ENCODE measurements around the gene WNT2B. TPM values are rescaled to one million over a fixed set of nuclear protein-coding genes. Genes with fewer than 3 reads are reported as not detected.
A peak's percentile ranks its signal among the peaks of the same experiment; 100 is the strongest.

WNT2B gene
- total and polyA plus RNA-seq, 10 of the 15 experiments (the other 5 are each of a cell fraction or from before 2014, with no cell fraction given), result 0.02 to 1.1 (median 0.14) TPM

DNA sequence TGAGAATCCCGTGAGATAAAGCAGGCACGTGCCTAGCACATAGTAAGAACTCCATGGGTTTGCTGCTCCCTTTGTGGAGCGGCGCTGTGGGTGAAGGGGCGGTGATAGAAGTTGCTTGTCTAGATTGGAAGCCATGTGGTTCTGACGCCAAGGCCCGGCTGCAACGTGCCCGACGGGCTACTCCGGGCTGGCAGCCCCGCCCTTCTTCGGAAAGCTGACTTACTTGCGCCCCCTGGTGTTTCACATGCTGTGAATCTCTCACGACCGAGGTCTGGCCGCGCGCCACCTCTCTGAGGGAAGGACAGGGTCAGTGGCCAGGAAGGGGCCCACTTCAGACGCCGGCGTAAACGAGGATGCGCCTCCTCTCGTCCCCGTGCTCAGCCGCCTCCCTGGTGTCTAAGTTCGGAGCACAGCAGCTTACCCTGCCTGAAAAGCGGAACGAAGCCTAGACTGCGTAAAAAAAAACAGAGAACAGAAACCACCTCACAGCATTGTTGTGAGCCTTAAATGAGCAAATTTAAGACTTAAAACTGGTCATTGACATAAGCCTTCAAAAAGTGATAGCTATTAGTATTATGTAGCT is 42.6 kb upstream of the WNT2B start (continued):
- TF ChIP-seq, protein P1, sequence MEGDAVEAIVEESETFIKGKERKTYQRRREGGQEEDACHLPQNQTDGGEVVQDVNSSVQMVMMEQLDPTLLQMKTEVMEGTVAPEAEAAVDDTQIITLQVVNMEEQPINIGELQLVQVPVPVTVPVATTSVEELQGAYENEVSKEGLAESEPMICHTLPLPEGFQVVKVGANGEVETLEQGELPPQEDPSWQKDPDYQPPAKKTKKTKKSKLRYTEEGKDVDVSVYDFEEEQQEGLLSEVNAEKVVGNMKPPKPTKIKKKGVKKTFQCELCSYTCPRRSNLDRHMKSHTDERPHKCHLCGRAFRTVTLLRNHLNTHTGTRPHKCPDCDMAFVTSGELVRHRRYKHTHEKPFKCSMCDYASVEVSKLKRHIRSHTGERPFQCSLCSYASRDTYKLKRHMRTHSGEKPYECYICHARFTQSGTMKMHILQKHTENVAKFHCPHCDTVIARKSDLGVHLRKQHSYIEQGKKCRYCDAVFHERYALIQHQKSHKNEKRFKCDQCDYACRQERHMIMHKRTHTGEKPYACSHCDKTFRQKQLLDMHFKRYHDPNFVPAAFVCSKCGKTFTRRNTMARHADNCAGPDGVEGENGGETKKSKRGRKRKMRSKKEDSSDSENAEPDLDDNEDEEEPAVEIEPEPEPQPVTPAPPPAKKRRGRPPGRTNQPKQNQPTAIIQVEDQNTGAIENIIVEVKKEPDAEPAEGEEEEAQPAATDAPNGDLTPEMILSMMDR (IDR thresholded peaks at IDR 0.05 in 2 of 3, conservative IDR thresholded peaks at IDR 0.05 in 1 of 3; ENCODE audit: control insufficient read depth in 2 of 3, extremely low read depth in 1 of 3, insufficient read depth in 1 of 3, low read depth in 3 of 3, low read length in 3 of 3), result peak; percentile 77 to 91 (median 81); a peak in 5 of 6 replicates
- TF ChIP-seq SUPT20H (IDR thresholded peaks at IDR 0.05; ENCODE audit: borderline replicate concordance, control insufficient read depth, low read depth, low read length) (no peak), POU2F2 (IDR thresholded peaks at IDR 0.05; ENCODE audit: borderline replicate concordance, low read depth, low read length) (peak; percentile 67; the same call in 1 of the 3 replicates), ZNF207 (IDR thresholded peaks at IDR 0.05; ENCODE audit: borderline replicate concordance) (peak; percentile 61; the same call in 1 of the 2 replicates), DPF2 (IDR thresholded peaks at IDR 0.05) (peak; percentile 92), BMI1 (IDR thresholded peaks at IDR 0.05; ENCODE audit: borderline replicate concordance) (no peak; the same call in 1 of the 2 replicates), RELA (IDR thresholded peaks at IDR 0.05; ENCODE audit: borderline replicate concordance, partially characterized antibody) (peak; percentile 13), PML (IDR thresholded peaks at IDR 0.05; ENCODE audit: low read length) (peak; percentile 61; the same call in 1 of the 2 replicates), ZBTB40 (IDR thresholded peaks at IDR 0.05; ENCODE audit: borderline replicate concordance) (no peak), CBFB (IDR thresholded peaks at IDR 0.05; ENCODE audit: low read depth) (0 out of 2 replicates have a peak, but pooled peaks have one; percentile 21), KAT2A (conservative IDR thresholded peaks at IDR 0.05; ENCODE audit: control insufficient read depth, low read depth, low read length) (no peak), SKIL (IDR thresholded peaks at IDR 0.05; ENCODE audit: low read depth, poor library complexity, severe bottlenecking) (peak; percentile 84), NR2C1 (IDR thresholded peaks at IDR 0.05) (no peak), TARDBP (IDR thresholded peaks at IDR 0.05; ENCODE audit: borderline replicate concordance) (no peak), JUNB (IDR thresholded peaks at IDR 0.05) (peak; percentile 51)
- TF ChIP-seq, protein P2, sequence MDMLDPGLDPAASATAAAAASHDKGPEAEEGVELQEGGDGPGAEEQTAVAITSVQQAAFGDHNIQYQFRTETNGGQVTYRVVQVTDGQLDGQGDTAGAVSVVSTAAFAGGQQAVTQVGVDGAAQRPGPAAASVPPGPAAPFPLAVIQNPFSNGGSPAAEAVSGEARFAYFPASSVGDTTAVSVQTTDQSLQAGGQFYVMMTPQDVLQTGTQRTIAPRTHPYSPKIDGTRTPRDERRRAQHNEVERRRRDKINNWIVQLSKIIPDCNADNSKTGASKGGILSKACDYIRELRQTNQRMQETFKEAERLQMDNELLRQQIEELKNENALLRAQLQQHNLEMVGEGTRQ (IDR thresholded peaks at IDR 0.05; ENCODE audit: borderline replicate concordance, low read depth, low read length), result no peak
- TF ChIP-seq, protein P3, sequence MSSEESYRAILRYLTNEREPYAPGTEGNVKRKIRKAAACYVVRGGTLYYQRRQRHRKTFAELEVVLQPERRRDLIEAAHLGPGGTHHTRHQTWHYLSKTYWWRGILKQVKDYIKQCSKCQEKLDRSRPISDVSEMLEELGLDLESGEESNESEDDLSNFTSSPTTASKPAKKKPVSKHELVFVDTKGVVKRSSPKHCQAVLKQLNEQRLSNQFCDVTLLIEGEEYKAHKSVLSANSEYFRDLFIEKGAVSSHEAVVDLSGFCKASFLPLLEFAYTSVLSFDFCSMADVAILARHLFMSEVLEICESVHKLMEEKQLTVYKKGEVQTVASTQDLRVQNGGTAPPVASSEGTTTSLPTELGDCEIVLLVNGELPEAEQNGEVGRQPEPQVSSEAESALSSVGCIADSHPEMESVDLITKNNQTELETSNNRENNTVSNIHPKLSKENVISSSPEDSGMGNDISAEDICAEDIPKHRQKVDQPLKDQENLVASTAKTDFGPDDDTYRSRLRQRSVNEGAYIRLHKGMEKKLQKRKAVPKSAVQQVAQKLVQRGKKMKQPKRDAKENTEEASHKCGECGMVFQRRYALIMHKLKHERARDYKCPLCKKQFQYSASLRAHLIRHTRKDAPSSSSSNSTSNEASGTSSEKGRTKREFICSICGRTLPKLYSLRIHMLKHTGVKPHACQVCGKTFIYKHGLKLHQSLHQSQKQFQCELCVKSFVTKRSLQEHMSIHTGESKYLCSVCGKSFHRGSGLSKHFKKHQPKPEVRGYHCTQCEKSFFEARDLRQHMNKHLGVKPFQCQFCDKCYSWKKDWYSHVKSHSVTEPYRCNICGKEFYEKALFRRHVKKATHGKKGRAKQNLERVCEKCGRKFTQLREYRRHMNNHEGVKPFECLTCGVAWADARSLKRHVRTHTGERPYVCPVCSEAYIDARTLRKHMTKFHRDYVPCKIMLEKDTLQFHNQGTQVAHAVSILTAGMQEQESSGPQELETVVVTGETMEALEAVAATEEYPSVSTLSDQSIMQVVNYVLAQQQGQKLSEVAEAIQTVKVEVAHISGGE (CRISPR knock-in tag; IDR thresholded peaks at IDR 0.05), result no peak
